ENCODE data around the gene TTC38.

GRCh38 chr22:46327691-46328465, 60.1 kb downstream of the TTC38 start:
- TF ChIP-seq ZNF549 (tag by site-specific recombination; IDR thresholded peaks at IDR 0.05) (no peak), ZNF19 (tag by site-specific recombination; IDR thresholded peaks at IDR 0.05; ENCODE audit: low read depth) (no peak), ZNF704 (tag by site-specific recombination; IDR thresholded peaks at IDR 0.05) (no peak), KLF16 (tag by site-specific recombination; IDR thresholded peaks at IDR 0.05) (no peak)
